ENCODE data around the gene TRMT2A.
"Not testable (repeated sequence)": the region's sequence is repeated elsewhere in the genome, so short reads cannot be mapped to it uniquely, and the experiment has no call there.

Gene TRMT2A

GRCh38 chr22:20083157-20083890 lies 33.7 kb downstream of the TRMT2A start:
- no peak for DNase-seq

- DNase-seq: no peak
Observed at GRCh38 chr22:20080776-20081654, 36.0 kb downstream of the TRMT2A start.

- DNase-seq: no peak
Observed at GRCh38 chr22:20080445-20080775, 36.6 kb downstream of the TRMT2A start.

- DNase-seq: peak; percentile 70
Observed at GRCh38 chr22:20079745-20080444, 37.1 kb downstream of the TRMT2A start, which contains the start of gene DGCR8. Gene DGCR8 (plus strand): TSS chr22:20080241. CDS start chr22:20085964, 5,723 bp downstream.

- no peak for DNase-seq
Observed at GRCh38 chr22:20076627-20077172, 40.3 kb downstream of the TRMT2A start.

- DNase-seq: no peak
Observed at GRCh38 chr22:20071524-20071972, 45.5 kb downstream of the TRMT2A start.

- no peak for DNase-seq
Observed at GRCh38 chr22:20069331-20070042, 47.5 kb downstream of the TRMT2A start.

- DNase-seq: no peak
Observed at GRCh38 chr22:20068640-20069039, 48.4 kb downstream of the TRMT2A start.

GRCh38 chr22:20067384-20067682 lies 49.7 kb downstream of the TRMT2A start:
- not testable (repeated sequence) for DNase-seq

- DNase-seq: no peak
Observed at GRCh38 chr22:20066617-20067383, 50.2 kb downstream of the TRMT2A start.

GRCh38 chr22:20065896-20066616 lies 51.0 kb downstream of the TRMT2A start:
- DNase-seq: no peak

GRCh38 chr22:20064545-20065262 lies 52.3 kb downstream of the TRMT2A start:
- DNase-seq: no peak

- DNase-seq: no peak
Observed at GRCh38 chr22:20064140-20064480, 52.9 kb downstream of the TRMT2A start.

- no peak for DNase-seq
Observed at GRCh38 chr22:20063271-20064139, 53.5 kb downstream of the TRMT2A start.

GRCh38 chr22:20062766-20063083 lies 54.3 kb downstream of the TRMT2A start:
- no peak for DNase-seq

- no peak for DNase-seq
Observed at GRCh38 chr22:20062043-20062765, 54.8 kb downstream of the TRMT2A start.
